HG02642 (cell line): ENCODE measurements around the gene ZFAND3.
"Not testable (repeated sequence)": the region's sequence is repeated elsewhere in the genome, so short reads cannot be mapped to it uniquely, and the experiment has no call there.

ENCODE experiments used
- ATAC-seq: cut with Tn5 transposase; IDR thresholded peaks from one replicate; pipeline ENCODE4 v1.9.1; 2021; ENCODE audit warnings: mild to moderate bottlenecking; ENCODE audit not compliant: unreplicated experiment, poor library complexity

Gene ZFAND3

DNA sequence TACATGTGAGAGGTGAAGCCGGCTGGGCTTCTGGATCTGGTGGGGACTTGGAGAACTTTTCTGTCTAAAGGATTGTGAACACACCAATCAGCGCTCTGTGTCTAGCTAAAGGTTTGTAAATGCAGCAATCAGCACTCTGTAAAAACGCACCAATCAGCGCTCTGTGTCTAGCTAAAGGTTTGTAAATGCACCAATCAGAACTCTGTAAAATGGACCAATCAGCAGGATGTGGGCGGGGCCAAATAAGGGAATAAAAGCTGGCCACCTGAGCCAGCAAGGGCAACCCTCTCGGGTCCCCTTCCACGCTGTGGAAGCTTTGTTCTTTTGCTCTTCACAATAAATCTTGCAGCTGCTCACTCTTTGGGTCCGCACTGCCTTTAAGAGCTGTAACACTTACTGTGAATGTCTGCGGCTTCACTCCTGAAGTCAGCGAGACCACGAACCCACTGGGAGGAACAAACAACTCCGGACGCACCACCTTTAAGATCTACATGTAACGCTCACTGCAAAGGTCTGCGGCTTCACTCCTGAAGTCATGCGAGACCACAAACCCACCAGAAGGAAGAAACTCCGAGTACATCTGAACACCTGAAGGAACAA lies 143.1 kb downstream of the ZFAND3 start:
- ATAC-seq: not testable (repeated sequence)

DNA sequence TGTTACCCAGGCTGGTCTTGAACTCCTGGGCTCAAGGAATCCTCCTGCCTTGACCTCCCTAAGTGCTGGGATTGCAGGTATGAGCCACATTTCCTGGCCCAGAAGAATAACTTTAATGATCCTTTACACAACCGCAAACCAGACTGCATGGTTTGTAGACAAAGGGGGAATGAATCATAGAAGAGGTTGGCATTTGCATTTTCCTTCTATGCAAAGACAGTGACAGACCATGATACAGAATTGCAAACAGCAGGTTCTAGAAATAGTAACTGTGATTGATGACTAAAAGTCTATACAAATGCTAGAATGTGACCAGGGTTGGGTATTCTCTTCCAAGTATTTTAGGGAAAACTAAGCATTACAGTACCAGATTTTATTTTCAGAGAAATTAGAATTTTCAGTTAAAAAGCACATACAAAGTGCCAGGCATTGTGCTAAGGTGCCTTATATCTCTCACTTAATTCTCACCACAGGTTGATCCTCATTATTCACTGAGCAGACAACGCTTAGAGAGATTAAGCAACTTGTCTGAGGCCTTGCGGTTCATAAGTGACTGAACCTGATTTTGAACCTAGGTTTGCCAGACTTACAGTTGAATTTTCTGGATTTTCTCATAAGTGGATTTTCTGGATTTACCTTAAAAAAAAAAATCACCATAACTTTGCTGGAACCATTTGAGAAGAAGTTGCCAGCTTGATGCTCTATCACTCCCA lies 146.6 kb downstream of the ZFAND3 start:
- peak; percentile 53 for ATAC-seq

DNA sequence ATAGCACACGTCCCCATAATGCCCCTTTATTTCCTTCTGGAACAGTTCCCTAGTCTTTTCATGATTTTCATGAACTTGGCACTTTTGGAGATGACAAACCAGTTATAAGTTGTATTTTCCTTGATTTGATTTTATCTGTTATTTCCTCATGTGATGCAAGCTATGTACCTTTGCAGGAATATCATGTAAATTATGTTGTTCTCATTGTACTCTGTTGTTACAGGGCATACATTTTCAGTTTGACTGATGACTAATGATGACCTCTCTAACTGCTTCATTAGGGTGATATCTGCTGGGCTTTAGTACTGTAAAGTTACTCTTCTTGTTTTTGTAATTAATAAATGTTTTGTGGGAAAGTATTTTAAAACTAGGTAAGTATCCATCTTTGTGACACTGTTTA lies 147.3 kb downstream of the ZFAND3 start:
- no peak for ATAC-seq

DNA sequence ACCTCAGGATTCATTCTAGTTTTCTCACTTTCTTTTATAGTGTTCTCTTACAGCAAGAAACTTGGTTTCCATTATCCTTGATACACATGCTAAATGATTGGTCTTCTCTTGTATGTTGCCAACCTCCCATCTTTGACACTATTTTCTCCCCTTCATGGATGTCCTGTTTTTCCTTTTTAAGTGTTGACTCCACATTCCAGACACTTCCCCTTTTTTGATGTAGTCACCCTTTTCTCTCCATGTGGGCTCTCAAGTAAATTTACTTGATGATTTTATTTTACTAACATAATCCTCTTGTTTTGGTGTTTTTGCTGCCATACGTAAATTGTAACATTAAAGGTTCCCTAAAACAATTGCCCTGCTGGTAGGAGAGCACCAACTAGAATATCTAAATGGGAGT lies 148.1 kb downstream of the ZFAND3 start:
- ATAC-seq: no peak

DNA sequence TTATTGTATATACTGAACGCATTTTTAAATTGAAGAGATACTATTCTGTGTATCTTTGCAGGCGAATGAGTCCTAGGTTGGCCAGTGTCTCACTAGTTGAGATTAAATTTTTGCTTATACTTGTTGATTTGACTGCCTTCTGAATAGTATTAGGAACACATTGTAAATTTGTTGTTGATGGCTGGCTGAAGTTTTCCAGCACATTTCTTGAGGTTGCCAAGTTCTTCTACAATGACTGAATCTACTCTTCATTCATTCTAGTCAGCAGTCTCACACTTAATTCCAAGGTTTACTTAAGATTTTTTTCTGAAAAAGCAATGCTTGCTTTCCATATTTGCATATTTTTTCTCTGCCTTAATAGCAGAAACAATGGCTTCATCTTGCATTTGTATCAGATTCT lies 151.7 kb downstream of the ZFAND3 start:
- ATAC-seq: no peak

DNA sequence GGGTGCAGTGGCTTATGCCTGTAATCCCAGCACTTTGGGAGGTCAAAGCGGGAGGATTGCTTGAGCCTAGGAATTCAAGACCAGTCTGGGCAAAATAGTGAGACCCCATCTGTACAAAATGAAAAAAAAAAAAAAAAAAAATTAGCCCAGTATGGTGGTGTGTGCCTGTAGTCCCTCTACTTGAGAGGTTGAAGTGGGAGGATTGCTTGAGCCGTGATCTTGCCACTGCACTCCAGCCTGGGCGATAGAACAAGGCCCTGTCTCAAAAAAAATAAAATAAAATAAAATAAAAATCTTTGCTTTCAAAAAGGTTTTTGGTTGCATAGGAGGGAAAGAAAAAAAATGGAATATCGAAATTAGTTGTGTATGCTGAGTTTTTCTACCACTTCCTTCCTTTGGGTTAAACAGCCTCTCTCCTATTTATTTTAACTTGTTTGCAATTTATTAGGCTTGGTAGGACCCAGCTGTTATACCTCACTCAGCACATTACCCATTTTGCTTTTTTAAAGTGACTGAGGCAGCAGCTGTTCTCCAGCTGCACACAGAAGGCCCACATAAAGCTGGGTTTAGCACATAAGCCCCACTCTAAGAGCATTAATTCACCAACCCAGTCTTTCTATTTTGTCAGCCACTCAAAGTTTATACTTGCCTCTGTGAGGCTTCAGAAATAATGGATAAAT lies 152.3 kb downstream of the ZFAND3 start:
- ATAC-seq: no peak

DNA sequence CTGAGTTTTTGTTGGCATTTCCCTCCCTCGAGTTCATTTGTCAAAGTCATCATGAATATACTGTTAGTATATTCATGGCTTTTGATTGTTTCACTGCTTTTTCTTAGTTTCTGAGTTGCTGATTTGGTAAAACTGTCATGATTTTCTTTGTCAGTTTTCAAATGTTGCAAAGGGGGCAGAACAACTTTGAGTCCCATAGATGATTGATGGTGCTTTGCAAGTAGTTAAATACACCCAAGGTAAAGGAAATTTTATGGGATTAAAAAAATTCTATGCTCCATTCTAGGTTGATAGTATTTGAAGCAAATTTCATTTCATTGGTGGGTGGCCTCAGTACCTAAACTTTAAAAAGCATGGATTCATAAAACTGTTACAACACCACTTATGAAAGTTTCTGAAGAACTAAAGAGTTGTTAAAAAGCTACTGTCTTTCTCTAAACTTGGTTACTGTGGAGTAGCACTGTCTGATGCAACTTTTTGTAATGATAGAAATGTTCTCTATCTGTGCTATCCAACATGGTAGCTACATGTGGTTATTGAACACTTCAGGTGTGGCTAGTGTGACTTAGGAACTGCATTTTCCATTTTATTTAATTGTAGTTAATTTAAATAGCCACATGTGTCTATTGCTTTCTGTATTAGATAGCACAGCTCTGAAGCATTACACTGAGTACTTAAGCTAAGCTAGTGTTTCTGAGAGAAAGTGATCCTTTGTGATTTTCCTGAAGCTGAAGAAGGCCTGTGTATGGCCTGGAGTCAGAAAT lies 153.6 kb downstream of the ZFAND3 start:
- ATAC-seq: no peak

DNA sequence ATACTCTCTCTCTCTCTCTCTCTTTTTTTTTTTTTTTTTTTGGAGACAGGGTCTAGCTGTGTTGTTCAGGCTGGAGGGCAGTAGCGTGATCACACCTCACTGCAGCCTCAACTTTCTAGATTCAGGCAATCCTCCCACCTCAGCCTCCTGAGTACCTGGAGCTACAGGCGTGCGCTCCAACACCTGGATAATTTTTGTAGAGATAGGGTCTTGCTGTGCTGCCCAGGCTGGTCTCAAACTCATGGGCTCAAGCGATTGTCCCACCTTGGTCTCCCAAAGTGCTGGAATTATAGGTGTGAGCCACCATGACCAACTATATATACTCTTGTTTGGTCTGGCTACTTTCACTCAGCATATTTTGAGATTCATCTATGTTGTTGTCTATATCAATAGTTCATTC lies 154.9 kb downstream of the ZFAND3 start:
- ATAC-seq: no peak

DNA sequence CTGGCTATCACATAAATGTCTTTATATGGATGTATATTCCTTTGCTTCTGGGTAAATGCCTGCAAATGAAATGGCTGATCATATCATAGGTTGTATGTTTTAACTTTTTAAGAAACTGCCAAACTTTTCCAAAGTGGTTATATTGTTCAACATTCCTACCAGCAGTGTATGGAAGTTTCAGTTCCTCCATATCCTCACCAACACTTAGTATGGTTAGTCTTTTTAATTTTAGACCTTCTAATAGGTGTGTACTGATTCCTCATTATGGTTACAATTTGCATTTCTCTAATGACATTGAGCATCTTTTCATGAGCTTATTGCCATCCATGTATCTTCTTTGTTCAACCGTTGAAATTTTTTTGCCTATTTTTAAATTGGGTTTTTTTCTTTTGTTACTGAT lies 155.4 kb downstream of the ZFAND3 start:
- ATAC-seq: no peak

DNA sequence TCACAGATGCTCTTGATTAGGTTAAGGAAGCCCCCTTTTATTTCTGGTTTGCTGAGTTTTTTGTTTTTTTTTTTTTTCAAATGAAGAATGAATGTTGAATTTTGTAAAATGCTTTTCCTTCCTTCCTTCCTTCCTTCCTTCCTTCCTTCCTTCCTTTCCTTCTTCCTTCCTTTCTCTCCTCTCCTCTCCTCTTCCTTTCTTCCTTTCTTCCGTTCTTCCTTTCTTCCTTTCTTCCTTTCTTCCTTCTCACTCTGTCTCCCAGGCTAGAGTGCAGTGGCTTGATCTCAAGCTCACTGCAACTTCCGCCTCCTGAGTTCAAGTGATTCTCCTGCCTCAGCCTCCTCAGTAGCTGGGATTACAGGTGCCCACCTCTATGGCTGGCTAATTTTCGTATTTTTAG lies 158.2 kb downstream of the ZFAND3 start:
- ATAC-seq: no peak

DNA sequence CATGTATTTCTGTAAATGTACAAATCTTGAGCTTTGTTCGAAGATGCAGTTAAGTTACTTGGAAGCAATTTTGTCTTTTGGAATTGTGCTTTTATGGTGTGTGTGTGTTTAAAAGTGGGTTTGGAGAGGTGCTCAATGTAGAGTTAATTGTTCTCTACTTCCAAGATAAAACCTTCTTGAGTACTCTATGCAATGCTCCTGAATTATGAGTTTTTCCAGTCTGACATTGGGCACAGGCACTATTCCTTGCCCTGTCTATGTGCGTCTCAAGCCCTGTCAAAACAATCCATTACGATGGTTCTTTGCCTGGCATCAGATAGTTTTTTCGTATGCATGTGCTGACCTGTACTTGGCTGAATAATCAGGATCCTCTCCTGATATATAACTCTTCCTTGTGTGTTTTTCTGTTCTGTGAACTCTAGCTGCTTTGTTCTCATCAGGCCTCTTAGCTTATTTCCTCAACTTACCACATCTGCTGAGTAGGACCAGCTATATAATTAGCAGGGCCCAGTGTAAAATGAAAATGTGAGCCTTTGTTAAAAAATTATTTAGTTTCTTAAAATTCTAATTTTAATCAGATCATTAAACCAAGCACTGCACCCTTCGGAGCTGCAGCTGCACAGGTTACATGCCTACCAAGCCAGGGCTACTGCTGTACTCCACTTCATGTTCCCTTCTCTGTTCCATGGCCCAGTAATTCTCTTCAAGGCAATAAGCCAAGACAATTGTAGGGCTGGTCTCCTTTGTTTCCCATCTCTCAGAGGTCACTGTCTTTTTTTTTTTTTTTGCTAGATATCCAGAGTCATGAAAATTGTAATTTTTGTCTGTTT lies 160.1 kb downstream of the ZFAND3 start:
- ATAC-seq: no peak

DNA sequence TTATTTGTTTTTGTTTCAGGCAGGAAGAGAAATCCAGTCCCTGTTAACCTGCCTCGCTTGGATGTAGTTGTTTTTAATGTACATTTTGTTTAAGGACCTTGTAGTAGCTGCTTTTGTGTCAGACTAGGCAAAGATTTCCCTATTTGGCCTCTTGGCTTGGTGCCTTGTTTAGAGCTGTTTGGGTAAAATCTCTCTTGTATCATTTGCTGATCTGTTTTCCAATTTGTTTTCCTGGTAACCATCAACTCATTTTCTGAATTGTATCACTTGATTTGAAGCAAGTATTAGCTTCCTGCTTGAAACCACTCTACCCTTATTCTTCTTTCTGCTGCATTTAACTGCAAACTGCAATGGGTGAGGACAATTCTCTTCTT lies 160.7 kb downstream of the ZFAND3 start:
- ATAC-seq: no peak

DNA sequence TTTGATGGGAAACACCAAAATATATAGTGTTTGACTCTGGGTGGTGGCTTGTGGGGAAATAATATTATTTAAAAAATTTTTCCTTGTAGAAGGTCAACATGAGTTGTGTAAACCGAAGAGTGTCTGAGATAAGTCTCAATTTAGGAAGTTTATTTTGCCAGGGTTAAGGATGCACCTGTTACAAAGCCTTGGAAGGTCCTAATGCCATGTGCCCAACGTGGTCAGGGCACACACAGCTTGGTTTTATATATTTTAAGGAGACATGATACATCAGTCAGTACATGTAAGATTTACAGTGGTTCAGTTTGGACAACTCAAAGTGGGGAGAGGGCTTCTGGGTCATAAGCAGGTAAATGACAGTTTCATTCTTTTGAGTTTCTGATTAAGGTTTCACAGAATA lies 162.1 kb downstream of the ZFAND3 start:
- no peak for ATAC-seq

DNA sequence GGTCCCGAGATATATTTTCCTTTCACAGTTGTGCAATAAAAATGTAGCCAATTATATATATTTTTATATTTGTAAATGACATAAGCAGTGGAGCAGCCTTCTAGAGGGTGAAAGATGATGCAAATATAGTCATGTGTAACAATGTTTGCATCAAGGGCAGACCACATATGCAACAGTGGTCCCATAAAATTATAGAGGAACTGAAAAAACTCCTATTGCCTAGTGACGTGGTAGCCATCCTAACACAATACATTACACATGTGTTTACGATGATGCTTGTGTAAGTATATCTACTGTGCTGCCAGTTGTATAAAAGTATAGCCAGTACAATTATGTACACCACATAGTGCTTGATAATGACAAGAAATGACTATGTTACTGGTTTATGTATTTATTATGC lies 162.8 kb downstream of the ZFAND3 start:
- ATAC-seq: no peak

DNA sequence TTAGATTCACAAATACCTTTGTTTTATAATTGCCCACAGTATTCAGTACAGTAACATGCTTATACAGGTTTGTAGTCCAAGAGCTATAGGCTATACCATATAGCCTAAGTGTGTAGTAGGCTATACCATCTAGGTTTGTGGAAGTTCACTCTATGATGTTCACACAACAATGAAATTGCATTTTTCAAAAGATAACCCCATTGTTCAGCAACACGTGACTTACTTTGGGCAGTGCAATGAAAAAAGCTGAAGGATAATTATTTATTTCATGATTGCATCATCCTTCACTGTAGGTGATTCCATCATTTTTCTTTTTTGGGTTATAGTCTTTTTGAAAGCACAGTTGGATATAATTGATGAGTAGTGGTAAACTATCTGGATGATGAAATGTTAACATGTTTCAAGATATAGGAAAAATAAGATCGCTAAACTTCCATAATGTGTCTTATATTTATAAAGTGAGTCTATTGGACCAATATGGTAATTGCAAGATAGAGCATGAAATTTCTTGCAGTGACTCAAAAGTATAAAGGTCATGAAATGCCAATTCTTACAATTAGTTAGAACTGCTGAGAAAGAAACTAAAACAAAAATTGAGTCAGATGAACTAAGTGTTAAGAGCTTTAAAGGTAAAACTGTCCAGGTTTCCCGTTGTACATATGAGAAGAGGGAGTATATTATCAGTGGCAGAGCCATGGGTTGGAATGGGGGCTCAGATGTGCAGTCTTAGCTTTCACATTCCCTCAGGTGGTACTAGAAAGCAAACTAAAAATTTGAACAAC lies 164.4 kb downstream of the ZFAND3 start:
- no peak for ATAC-seq

DNA sequence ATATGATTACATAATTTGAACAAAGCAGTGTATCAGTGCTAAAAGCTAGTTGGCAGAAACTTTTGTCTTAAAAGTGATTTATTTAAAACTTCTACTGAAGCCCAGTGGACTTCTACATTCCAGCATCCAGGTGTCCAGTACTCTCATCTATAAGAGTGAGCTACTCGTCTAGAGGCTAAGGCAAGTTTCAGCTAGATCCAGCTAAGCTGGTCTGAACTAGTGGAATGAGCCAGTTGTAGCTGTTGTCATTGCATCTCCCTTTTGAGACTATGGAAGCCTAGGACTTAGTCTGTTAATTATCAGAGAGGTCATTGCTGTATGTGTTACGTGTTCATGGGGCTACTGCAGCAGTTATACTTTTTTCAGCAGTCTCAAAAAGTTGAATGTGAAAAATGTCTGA lies 165.1 kb downstream of the ZFAND3 start:
- no peak for ATAC-seq

DNA sequence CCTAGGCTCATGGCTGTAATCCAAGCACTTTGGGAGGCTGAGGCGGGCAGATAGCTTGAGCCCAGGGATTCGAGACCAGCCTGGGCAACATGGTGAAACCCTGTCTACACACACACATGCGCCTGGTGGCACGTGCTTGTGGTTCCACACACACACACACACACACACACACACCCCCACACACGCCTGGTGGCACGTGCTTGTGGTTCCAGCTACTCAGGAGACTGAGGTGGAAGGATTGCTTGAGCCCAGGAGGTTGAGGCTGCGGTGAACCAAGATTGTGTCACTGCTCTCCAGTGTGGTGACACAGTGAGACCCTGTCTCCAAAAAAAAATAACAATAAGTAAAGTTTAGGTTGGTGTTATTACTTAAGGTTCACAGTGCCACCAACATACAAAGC lies 165.8 kb downstream of the ZFAND3 start:
- ATAC-seq: no peak

DNA sequence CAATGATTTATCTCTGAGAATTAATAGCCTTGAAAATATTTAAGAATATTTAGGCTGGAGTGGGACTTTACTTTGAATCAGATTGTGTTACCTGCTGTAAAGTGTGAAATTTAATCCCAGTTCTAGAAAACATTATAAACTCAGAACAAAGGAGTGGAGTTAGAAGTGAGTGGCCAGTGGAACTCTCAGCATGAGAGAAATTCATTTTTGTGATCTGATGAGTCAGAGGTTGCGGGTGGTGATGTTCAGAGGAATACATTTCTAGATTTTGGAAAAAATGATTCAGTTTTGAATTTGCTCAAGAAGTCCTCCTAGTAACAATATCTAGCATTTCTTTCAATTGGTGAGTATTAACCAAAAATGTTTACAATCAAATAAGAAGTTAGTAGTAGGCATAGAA lies 167.5 kb downstream of the ZFAND3 start:
- no peak for ATAC-seq

DNA sequence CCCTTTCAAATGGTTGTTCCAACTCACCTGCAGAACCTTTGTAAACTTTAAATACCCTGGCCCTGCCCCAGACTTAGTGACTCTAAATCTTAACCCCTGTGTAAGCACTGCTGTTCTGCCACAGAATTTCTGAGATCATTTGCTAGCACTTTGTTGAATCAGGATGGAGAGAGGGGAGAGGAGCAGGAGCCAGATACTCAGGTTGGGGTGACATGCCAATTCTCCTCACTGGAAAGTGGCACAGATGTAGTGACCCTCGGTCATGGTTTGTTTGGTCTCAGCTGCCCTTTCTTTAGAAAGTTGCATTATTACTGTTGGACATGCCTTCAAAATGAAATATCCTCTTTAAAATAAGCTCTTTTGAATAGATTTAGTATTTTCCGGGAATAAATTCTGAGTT lies 168.0 kb downstream of the ZFAND3 start:
- no peak for ATAC-seq

DNA sequence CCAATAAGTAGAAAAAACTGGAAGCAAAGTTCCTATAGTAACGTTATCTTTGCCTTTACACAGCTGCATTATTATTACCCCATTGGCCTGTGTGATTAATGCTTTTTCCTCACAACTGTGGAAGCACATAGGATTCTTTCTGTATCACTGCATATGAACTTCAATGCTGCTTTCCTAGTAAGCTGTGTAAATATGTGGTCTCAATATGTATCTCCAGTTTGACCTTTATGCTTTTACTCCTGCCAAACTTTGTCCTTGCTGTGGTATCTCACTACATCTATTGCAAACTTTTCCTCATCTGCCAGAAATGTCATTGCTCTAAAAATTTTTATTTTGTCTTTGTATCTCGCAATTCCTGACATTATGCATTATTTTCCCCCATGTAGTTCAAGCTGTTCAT lies 168.6 kb downstream of the ZFAND3 start:
- no peak for ATAC-seq
